SU-DHL-6 (cell line): ENCODE data around the gene ARRB1.

Source experiments
- H2AFZ ChIP-seq: fragments of 200-600 bp; sonication (generic); 2 replicates; pipeline ENCODE4 v1.6.1; 2014; ENCODE audit warnings: low read depth, mild to moderate bottlenecking, moderate library complexity, mixed read lengths, antibody characterized with exemption, low read length; ENCODE audit not compliant: severe bottlenecking
- H3F3A ChIP-seq: fragments of 200-600 bp; shearing (Covaris generic); 2 replicates; pipeline ENCODE4 v1.6.0; 2016; ENCODE audit warnings: antibody characterized with exemption, mild to moderate bottlenecking; ENCODE audit not compliant: insufficient read depth
- H3K27ac ChIP-seq: fragments of 200-600 bp; sonication (generic); 2 replicates; pipeline ENCODE4 v1.5.1; 2016; ENCODE audit warnings: low read depth, mild to moderate bottlenecking, low read length, moderate library complexity, mixed read lengths
- H3K27me3 ChIP-seq: fragments of 200-600 bp; sonication (generic), shearing (Covaris generic); 2 replicates; pipeline ENCODE4 v1.6.0; 2014; ENCODE audit warnings: mild to moderate bottlenecking, low read length
- H3K36me3 ChIP-seq: fragments of 200-600 bp; sonication (generic); 2 replicates; pipeline ENCODE4 v1.6.1; 2014; ENCODE audit warnings: mild to moderate bottlenecking, low read length, mixed read lengths
- H3K4me2 ChIP-seq: fragments of 300-600, 200-600 bp; shearing (Covaris generic), sonication (generic); 2 replicates; pipeline ENCODE4 v1.6.0; 2014; ENCODE audit warnings: low read length, low read depth, mild to moderate bottlenecking; ENCODE audit not compliant: poor library complexity, severe bottlenecking
- H3K4me3 ChIP-seq: fragments of 200-600 bp; sonication (generic); 2 replicates; pipeline ENCODE4 v1.5.1; 2014; ENCODE audit warnings: antibody characterized with exemption, low read length, mild to moderate bottlenecking, mixed read lengths; ENCODE audit not compliant: insufficient read depth, poor library complexity, severe bottlenecking
- H3K79me2 ChIP-seq: fragments of 200-600 bp; sonication (generic); 2 replicates; pipeline ENCODE4 v1.6.1; 2014; ENCODE audit warnings: mild to moderate bottlenecking, low read length, moderate library complexity; ENCODE audit not compliant: insufficient read depth
- H3K9ac ChIP-seq: fragments of 200-600 bp; sonication (generic); 2 replicates; pipeline ENCODE4 v1.7.0; 2014; ENCODE audit warnings: mild to moderate bottlenecking, low read length
- H3K9me2 ChIP-seq: fragments of 200-600 bp; sonication (generic); replicated peaks from 2 replicates; pipeline ENCODE4 v1.6.1; 2014; ENCODE audit warnings: low read length; ENCODE audit not compliant: insufficient read depth
- H3K9me3 ChIP-seq: fragments of 200-600 bp; sonication (generic); 2 replicates; pipeline ENCODE4 v1.6.1; 2014; ENCODE audit warnings: low read length, mixed read lengths; ENCODE audit not compliant: insufficient read depth
- H4K20me1 ChIP-seq: fragments of 200-600 bp; sonication (generic); 2 replicates; pipeline ENCODE4 v1.6.1; 2014; ENCODE audit warnings: low read depth, mild to moderate bottlenecking, antibody characterized with exemption, low read length, moderate library complexity, mixed read lengths
- CTCF ChIP-seq: fragments of 200-600 bp; sonication (generic); IDR thresholded peaks from one replicate; pipeline ENCODE4 v1.5.1; 2017; ENCODE audit warnings: antibody characterized with exemption, mild to moderate bottlenecking, low read length, moderate library complexity; ENCODE audit not compliant: insufficient read depth, poor library complexity, severe bottlenecking
- EZH2phosphoT487 ChIP-seq: fragments of 200-600 bp; sonication (generic), shearing (Covaris generic); conservative IDR thresholded peaks from 2 replicates; pipeline ENCODE4 v1.6.1; 2018; ENCODE audit warnings: mild to moderate bottlenecking, antibody characterized with exemption, low read length, moderate library complexity, mixed read lengths

Gene ARRB1

GRCh38 chr11:75389276-75389605, 37.8 kb upstream of the ARRB1 start:
- no peak overlapping the region for H2AFZ ChIP-seq
- H3K27ac ChIP-seq: no peak overlapping the region
- no peaks in the 10 kb centered on the region for H3K27me3 ChIP-seq
- no peak for TF ChIP-seq EZH2phosphoT487
- TF ChIP-seq CTCF: no peak
- no peaks in the 10 kb centered on the region for H4K20me1 ChIP-seq
- no peaks in the 10 kb centered on the region for H3K79me2 ChIP-seq
- H3F3A ChIP-seq: no peaks in the 10 kb centered on the region
- no peak overlapping the region for H3K9ac ChIP-seq
- no peaks in the 10 kb centered on the region for H3K9me2 ChIP-seq
- H3K9me3 ChIP-seq: no peaks in the 10 kb centered on the region
- no peaks in the 10 kb centered on the region for H3K36me3 ChIP-seq
- H3K4me3 ChIP-seq: no peak overlapping the region
- H3K4me2 ChIP-seq: no peak overlapping the region

- Histone ChIP-seq H3K9me2 (no peaks in the 10 kb centered on the region), H3K27ac (no peak overlapping the region), H4K20me1 (no peaks in the 10 kb centered on the region), H3K4me2 (no peak overlapping the region), H3K36me3 (no peaks in the 10 kb centered on the region), H3K27me3 (no peaks in the 10 kb centered on the region), H3K9ac (no peak overlapping the region), H3F3A (no peaks in the 10 kb centered on the region), H2AFZ (no peak overlapping the region), H3K4me3 (no peak overlapping the region), H3K79me2 (no peaks in the 10 kb centered on the region), H3K9me3 (no peaks in the 10 kb centered on the region)
- TF ChIP-seq EZH2phosphoT487 (no peak), CTCF (peak; percentile 74)
These were observed 37.2 kb upstream of the ARRB1 start for GRCh38 chr11:75388386-75389275.

GRCh38 chr11:75387736-75388294, 36.4 kb upstream of the ARRB1 start:
- Histone ChIP-seq H4K20me1 (no peaks in the 10 kb centered on the region), H3K36me3 (no peaks in the 10 kb centered on the region), H3F3A (no peaks in the 10 kb centered on the region), H3K9me3 (no peaks in the 10 kb centered on the region), H3K27ac (no peak overlapping the region), H3K4me2 (no peak overlapping the region), H3K27me3 (no peaks in the 10 kb centered on the region), H3K79me2 (no peaks in the 10 kb centered on the region), H3K9me2 (no peaks in the 10 kb centered on the region), H3K9ac (no peak overlapping the region), H2AFZ (no peak overlapping the region), H3K4me3 (no peak overlapping the region)
- no peak for TF ChIP-seq EZH2phosphoT487
- TF ChIP-seq CTCF: no peak
